Activated CD8-positive, alpha-beta memory T cell treated with anti-CD3 and anti-CD28 coated beads for 48 hours (primary cell): ENCODE measurements around the gene LYRM2.

Experiments used
- DNase-seq, 3 experiments: peaks; one replicate each; pipeline ENCODE4 v3.0.0-alpha.2; 2020; ENCODE audit warnings: low read depth in 2 of 3, low spot score in 2 of 3

LYRM2 gene

GRCh38 chr6:89596484-89596883 is 42.1 kb downstream of the LYRM2 start:
- no peak for DNase-seq

- DNase-seq: no peak
Observed at GRCh38 chr6:89596056-89596455, 42.5 kb downstream of the LYRM2 start.

- DNase-seq: no peak
Observed at GRCh38 chr6:89591745-89592144, 46.8 kb downstream of the LYRM2 start.

DNA sequence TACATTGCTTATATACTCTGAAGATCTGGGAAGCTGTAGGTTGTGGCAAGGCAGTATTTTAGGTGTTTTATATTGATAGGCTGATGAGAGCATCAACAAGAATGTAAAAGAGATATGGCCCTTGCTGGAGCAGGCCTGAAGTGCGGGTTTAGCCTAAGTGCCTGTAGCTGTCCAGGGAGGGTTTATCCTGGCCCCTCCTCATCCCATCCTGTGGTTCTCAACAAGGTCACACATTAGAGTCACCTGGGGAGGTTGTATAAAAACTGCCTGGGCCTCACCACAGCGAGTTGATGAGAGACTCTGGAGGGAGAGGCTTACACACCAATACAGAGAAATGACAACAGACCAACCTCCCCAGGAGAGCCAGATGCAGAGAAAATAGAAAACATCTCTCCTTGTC is 48.4 kb downstream of the LYRM2 start:
- DNase-seq: no peak

GRCh38 chr6:89589297-89590025 is 49.1 kb downstream of the LYRM2 start:
- no peak for DNase-seq

DNA sequence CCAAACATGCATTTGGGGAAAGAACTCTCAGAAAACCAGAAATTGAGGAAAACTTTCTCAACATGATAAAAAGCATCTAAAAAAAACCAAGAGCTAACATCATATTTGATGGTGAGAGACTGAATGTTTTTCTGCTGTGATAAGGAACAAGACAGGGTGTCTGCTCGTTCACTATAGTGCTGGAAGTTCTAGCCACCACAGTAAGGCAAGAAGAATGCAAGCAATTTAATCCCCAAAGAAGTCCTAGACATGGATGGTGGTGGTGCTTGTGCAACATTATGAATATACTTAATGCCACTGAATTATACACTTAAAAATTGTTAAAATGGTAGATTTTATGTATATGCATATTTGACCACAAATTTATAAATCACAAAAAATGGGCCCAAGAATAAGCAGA is 53.4 kb downstream of the LYRM2 start:
- DNase-seq: no peak

GRCh38 chr6:89584539-89584938 is 54.0 kb downstream of the LYRM2 start:
- DNase-seq: no peak

DNA sequence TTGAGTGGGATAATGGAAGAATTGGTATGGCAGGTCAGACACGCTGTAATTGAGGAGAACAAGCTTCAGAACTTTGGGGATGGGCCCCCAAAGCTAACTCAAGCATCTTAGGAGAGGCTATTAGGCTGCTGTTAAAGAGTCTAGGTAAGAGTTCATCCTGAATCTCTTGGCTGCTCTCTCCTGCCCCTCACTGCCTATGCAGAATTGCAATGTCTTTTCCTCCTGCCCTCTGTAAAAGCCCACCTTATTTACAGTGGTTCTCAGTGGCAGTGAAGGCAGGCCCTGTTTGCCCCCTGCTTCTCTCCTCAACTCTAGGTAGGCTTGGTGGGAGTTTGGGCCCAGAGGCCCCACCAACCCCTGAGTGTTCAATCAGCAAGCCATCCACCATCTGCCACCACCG is 55.0 kb downstream of the LYRM2 start:
- DNase-seq: no peak

DNA sequence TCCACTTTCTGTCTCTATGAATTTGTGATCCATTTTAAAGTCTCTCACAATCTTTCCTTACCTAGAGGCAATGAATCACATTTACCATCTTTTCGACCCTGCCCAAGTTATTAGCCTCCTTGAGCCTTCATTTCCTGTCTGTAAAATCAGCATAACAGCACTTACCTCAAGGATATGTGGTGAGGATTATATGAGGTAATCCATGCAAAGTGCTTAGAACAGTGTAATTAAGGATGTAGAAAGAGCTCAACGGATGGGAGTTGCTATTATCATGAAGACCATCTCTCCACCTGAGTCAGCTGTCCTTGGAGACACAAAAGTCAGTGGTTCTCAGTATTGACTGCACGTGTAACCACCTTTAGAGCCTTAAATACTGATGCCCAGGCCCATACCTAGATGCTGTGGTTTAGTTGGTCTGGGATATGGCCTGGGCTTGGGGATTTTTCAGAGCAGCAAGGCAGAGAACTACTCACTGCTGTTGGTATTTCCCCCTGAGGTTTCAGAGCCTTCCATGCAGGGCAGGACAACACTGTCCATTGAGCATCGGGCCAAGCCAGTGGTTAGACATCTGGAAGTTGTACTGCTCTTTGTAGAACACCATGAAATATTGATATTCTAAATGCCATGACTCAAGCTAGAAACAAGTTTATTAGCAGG is 55.8 kb downstream of the LYRM2 start:
- DNase-seq: no peak

DNA sequence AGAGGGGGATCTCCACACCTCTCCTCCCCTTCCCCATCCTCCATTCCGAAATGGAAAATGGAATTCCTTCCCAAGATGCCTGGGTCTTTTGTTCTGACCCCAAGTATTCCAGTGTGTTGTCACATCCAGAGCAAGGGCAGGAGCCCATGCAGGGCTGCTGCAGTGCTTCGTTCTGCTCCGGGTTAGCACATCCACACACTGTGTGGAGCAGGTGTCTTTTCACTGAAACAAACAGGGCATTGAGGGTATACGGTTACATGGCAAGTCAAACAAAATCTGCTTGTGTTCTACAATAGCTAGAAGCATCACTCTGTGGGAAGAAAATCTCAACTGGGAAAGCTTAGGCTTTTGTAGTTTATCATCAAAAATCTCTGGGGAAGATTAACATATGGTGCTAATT is 56.9 kb downstream of the LYRM2 start:
- DNase-seq: no peak

GRCh38 chr6:89580997-89581666 is 57.4 kb downstream of the LYRM2 start:
- DNase-seq: no peak

DNA sequence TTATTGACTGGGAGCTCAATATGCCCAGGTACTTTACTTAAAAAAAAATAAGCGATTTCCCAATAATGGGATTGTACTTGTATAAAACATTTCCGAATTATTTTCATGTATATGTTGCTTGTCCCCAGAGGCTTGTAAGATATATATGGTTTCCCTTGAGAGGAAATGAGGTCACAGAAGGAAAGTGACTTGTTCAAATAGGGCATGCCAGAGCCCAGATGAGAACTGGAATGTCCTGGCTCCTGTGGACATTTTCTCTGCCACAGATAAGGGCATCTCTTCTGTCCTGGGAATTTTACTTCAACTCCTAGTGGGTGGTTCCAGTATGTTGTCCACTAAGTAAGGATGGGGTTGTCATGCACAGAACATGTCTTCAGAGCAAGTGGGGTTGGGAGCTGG is 63.0 kb downstream of the LYRM2 start:
- no peak for DNase-seq

DNA sequence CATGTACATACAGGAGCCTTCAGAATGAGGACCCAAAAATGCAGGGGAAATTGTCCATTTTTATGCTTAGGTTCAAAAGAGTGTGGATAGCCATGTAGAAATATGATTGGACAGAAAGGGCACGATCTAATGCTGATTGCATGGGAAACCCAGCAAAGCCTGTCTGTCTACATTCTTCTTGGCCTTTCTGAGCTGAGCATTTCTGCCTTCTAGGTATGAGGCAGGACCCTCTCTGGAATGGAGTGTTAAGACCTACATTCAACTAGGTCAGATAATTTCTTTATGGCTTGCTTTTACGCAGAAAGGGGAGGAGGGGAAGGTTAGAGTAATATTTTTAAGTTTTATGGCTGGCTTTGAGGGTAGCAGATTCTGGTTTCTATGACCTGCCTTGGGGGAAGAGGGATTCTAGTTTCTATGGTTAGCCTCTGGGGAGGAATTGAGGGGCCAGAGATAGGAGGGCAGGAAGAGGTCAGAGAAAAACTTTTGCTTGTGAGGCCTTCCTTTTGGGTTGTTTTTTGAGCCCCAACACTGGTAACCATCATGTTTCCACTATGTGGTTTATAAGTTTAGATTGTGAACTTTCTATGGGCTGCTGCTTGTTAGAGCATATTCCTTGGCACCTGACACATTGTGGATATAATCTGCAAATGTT is 63.5 kb downstream of the LYRM2 start:
- DNase-seq: no peak

DNA sequence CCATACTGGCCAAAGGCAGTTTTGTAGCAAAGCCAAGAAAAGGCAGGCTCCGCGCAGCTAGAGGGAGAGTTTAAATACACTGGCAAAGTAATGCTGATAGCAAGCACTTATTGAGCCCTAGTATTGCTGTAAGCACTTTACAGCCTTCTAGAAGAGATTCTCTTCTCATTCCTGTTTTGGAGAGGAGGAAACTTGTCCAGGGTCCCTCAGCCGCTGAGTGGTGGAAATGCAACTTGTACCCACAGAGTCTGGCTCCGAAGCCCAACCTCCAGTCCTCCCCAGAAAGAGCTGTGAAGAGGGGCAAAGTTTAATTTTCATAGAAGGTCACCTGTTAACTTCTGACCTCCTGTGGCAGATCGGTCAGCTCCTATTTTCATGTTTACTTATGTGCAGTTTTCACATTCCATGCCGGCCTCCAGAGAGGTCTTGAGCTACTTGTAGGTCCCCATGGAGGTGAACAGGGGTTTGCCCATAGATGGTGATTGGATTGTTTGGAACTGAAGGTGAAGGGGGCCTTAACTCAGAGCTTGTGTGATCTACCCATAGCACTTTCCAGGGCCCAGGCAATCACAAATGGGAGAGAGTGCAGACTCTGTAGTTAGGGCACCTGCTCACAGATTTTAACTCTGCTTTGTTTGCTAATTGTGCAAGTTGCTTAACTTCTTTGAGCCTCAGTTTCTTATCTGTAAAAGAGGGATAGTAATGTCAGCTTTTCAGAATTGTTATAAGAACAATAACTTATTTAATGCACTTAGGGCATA is 70.7 kb downstream of the LYRM2 start:
- no peak for DNase-seq

- no peak for DNase-seq
Observed at GRCh38 chr6:89566930-89567629, 71.5 kb downstream of the LYRM2 start.

DNA sequence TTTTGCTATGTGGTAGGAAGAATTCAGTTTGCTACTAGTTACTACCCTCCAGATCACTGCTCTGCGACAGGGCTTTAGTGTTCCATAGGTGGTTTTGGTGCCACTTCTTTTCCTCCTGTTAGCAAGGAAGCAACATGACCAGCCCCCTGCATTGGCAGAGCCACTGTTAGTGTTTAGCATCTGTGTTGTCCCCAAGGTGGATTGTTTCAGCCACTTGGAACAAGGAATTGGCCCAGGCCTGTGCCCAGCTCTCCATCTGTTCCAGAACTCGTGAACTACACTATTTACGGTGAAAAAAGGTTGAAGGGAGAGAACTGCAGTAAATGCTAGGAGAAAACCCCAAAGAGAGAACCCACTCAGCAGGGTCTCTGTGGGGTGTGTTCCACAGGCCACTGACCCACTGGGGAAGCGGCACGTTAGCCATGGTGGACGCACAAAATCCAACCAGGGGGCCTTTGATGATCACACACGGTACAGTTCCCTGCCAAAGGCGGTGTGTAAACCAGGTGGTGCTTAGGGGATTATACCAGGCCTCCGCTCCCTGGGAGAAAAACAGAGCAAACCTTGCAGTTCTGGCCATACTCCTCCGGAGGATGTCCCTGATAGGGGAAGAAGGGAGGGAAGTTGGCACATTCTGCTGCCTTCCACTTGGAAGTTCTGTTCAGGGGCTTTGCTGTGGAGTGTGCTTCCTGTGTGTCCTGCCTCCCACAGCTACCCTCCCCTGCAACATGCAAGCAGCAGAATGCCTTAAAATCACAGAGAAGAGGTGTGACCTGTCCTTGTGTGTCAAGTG is 72.3 kb downstream of the LYRM2 start:
- DNase-seq: no peak

- DNase-seq: no peak
Observed at GRCh38 chr6:89564752-89565427, 73.7 kb downstream of the LYRM2 start.

DNA sequence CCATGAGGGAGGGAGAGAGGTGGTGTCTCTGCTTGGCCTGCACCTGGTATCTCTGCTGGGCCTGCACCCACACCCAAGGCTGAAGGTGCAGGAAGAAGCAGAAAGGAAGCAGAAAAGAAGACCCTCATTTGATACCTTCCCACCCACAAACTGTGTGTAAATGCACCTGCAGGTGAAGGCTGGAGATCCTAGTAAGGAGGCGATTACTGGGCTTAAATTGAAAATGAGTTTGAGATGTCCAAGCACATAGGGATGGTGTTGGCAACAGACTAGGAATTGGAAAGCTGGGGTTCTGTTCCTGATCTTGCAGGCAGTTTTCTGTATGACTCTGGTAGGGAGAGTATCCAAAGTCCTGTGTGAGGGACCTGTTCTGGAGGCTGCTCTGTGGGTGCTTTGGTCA is 74.7 kb downstream of the LYRM2 start:
- DNase-seq: no peak
